ENCODE results near the gene HOXC12.

HOXC12 gene

DNA sequence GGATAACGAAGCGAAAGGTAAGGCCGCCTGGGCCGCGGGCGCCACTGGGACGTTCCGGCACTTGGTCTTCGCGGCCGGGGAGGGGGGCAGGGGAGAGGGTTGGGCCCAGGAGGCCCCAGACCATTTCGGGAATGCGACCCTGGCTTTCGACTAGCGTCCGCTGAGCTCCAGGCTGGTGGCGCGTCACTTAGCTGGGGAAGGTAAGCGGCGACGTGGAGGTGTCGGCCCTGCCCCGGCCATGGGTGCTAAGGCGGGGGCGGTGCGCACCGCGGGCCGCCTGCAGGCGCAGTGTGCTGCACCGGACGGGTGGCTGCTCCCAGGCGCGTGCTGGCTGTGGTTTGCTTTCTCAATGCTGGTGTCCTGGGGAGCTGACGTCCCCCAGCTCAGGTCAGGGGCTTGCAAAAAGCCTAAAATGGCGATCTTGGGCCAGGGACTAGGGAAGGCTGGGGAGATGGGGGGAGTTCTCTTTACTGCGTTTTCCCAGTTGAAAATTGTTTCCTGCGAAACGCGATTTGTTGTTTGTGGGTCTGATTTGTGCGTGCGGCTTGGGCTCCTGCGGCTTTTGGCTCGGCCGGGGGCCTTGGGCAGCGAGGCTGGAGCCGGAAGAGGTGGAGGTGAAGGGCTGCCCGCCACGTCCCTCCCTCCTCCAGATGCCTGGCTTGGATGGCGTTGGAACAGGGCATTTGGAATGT is 31.4 kb downstream of the HOXC12 start:
- H3K79me2 ChIP-seq (ENCODE audit: low read length), result no peaks in the 10 kb centered on the region
- no peak overlapping the region for H2AFZ ChIP-seq (ENCODE audit: low read length)
- no peaks in the 10 kb centered on the region for H3K9me2 ChIP-seq (replicated peaks; ENCODE audit: insufficient read depth, low read length)
- peak overlapping the region; percentile 6; the same call in 1 of the 2 replicates for H3K4me2 ChIP-seq (ENCODE audit: low read depth, low read length)
- no peak overlapping the region for H3K27ac ChIP-seq (ENCODE audit: low read length)
- no peak overlapping the region for H3K4me3 ChIP-seq (ENCODE audit: low read length)
- H3K27me3 ChIP-seq (replicated peaks; ENCODE audit: insufficient read depth, low read length), result peaks cover 96% of the 10 kb centered on the region
- peaks cover 13% of the 10 kb centered on the region; the same call in 1 of the 2 replicates for H3K4me1 ChIP-seq (ENCODE audit: low read length)
- 0 out of 2 replicates have a peak, but pooled peaks cover 3% of the 10 kb centered on the region for H3F3A ChIP-seq (ENCODE audit: insufficient read depth, low read length)
- H3K9ac ChIP-seq (ENCODE audit: low read length), result no peak overlapping the region
- TF ChIP-seq EZH2 (optimal IDR thresholded peaks at IDR 0.05; ENCODE audit: low read depth, low read length), result no peak
- TF ChIP-seq, protein P1, sequence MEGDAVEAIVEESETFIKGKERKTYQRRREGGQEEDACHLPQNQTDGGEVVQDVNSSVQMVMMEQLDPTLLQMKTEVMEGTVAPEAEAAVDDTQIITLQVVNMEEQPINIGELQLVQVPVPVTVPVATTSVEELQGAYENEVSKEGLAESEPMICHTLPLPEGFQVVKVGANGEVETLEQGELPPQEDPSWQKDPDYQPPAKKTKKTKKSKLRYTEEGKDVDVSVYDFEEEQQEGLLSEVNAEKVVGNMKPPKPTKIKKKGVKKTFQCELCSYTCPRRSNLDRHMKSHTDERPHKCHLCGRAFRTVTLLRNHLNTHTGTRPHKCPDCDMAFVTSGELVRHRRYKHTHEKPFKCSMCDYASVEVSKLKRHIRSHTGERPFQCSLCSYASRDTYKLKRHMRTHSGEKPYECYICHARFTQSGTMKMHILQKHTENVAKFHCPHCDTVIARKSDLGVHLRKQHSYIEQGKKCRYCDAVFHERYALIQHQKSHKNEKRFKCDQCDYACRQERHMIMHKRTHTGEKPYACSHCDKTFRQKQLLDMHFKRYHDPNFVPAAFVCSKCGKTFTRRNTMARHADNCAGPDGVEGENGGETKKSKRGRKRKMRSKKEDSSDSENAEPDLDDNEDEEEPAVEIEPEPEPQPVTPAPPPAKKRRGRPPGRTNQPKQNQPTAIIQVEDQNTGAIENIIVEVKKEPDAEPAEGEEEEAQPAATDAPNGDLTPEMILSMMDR (IDR thresholded peaks at IDR 0.05; ENCODE audit: low read length), result no peak
- H4K20me1 ChIP-seq (ENCODE audit: insufficient read depth, low read length), result no peaks in the 10 kb centered on the region; the same call in 1 of the 2 replicates
- DNase-seq, result no peak
- no peaks in the 10 kb centered on the region for H3K9me3 ChIP-seq (replicated peaks; ENCODE audit: insufficient read depth, low read length)
- no peaks in the 10 kb centered on the region for H3K36me3 ChIP-seq (replicated peaks; ENCODE audit: insufficient read depth, low read length)

DNA sequence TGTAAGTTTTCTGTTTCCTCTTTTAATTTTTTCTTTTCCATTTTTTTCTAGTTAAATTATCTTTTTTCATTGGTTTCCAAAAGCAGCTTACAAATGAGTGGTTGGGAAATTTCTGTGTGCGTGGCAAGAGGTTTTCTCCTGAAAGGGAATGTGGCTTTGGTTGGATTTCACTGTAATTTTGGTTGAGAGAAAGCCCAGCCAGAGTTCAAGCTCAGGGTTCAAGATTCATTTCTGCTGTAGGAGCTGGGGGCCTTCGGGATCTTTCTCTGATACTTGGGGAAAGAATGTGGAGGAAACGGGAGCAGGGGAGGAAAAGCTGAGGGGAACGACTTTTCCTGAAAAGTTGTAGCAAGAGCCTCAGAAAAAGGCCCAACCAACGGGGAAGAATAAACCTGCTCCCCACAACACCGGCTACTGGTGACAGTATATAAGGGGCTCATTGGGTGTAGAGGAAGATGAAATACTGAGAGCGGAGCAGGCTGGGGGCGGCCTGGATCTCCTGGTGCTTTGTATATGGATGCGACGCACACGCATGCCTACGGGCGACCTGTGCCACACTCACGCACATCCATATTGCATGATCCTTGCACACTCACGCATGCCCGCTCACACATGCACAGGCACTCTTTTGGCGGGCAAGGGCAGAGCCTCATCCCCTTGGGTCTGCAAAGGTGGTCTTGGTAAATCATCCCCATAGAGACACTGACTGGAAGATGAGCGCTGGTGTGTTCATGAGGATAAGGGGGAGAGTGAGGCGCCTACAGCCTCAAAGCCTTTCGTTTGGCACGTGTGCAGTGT is 32.2 kb downstream of the HOXC12 start:
- TF ChIP-seq, protein P1 (IDR thresholded peaks at IDR 0.05; ENCODE audit: low read length), result no peak
- TF ChIP-seq EZH2 (optimal IDR thresholded peaks at IDR 0.05; ENCODE audit: low read depth, low read length) (no peak), EZH2phosphoT487 (IDR thresholded peaks at IDR 0.05; ENCODE audit: low read length) (no peak)
- Histone ChIP-seq H3K9ac (ENCODE audit: low read length) (no peak overlapping the region), H3K4me3 (ENCODE audit: low read length) (no peak overlapping the region), H3K36me3 (replicated peaks; ENCODE audit: insufficient read depth, low read length) (no peaks in the 10 kb centered on the region), H3K4me1 (ENCODE audit: low read length) (peaks cover 19% of the 10 kb centered on the region; the same call in 1 of the 2 replicates), H3K9me2 (replicated peaks; ENCODE audit: insufficient read depth, low read length) (no peaks in the 10 kb centered on the region), H4K20me1 (ENCODE audit: insufficient read depth, low read length) (no peaks in the 10 kb centered on the region; the same call in 1 of the 2 replicates), H3K79me2 (ENCODE audit: low read length) (no peaks in the 10 kb centered on the region), H3F3A (ENCODE audit: insufficient read depth, low read length) (0 out of 2 replicates have a peak, but pooled peaks cover 3% of the 10 kb centered on the region), H3K27ac (ENCODE audit: low read length) (no peak overlapping the region), H3K4me2 (ENCODE audit: low read depth, low read length) (no peak overlapping the region), H3K9me3 (replicated peaks; ENCODE audit: insufficient read depth, low read length) (no peaks in the 10 kb centered on the region), H3K27me3 (replicated peaks; ENCODE audit: insufficient read depth, low read length) (peaks cover 96% of the 10 kb centered on the region), H2AFZ (ENCODE audit: low read length) (no peak overlapping the region)
- DNase-seq, result no peak

DNA sequence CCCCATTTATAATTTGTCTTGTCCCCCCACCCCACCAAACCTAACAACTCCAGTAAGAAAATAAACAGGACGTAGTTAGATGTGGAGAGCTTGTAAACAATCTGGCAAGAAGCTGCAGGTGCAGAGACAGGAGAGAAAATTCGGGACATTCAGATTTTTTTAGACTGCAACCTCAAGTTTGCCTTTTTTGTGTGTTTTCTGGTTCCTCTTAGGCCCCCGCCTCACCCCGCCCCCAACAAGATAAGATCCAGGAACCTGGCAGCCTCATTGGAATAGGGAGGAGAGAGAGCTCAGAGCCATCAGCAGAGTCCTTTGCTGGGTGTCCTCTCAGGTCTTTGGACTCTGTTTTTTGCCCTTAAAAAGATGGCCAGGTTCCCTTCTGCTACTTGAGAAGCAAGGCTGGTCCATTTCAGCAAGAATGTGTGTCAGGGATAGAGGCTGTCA is 33.1 kb downstream of the HOXC12 start:
- no peak for DNase-seq
- H2AFZ ChIP-seq (ENCODE audit: low read length), result no peak overlapping the region
- H3K36me3 ChIP-seq (replicated peaks; ENCODE audit: insufficient read depth, low read length), result no peaks in the 10 kb centered on the region
- H3K9ac ChIP-seq (ENCODE audit: low read length), result no peak overlapping the region
- no peaks in the 10 kb centered on the region for H3K9me2 ChIP-seq (replicated peaks; ENCODE audit: insufficient read depth, low read length)
- no peak overlapping the region for H3K27ac ChIP-seq (ENCODE audit: low read length)
- no peaks in the 10 kb centered on the region for H4K20me1 ChIP-seq (ENCODE audit: insufficient read depth, low read length)
- peaks cover 96% of the 10 kb centered on the region for H3K27me3 ChIP-seq (replicated peaks; ENCODE audit: insufficient read depth, low read length)
- H3K9me3 ChIP-seq (replicated peaks; ENCODE audit: insufficient read depth, low read length), result no peaks in the 10 kb centered on the region
- no peak overlapping the region for H3K4me2 ChIP-seq (ENCODE audit: low read depth, low read length)
- H3K4me3 ChIP-seq (ENCODE audit: low read length), result no peak overlapping the region
- H3F3A ChIP-seq (ENCODE audit: insufficient read depth, low read length), result 0 out of 2 replicates have a peak, but pooled peaks cover 3% of the 10 kb centered on the region
- no peaks in the 10 kb centered on the region for H3K79me2 ChIP-seq (ENCODE audit: low read length)
- H3K4me1 ChIP-seq (ENCODE audit: low read length), result peaks cover 20% of the 10 kb centered on the region; the same call in 1 of the 2 replicates
- TF ChIP-seq EZH2 (optimal IDR thresholded peaks at IDR 0.05; ENCODE audit: low read depth, low read length) (no peak), EZH2phosphoT487 (IDR thresholded peaks at IDR 0.05; ENCODE audit: low read length) (no peak)
- TF ChIP-seq, protein P1 (IDR thresholded peaks at IDR 0.05; ENCODE audit: low read length), result no peak

Data from MM.1S (cell line).